Gastroesophageal sphincter (tissue), 4 donors: ENCODE data around the gene CDH24. TPM values are rescaled to one million over a fixed set of nuclear protein-coding genes. Genes with fewer than 3 reads are reported as not detected.

Source experiments
- ATAC-seq: fragments of 150-250 bp; one replicate; pipeline ENCODE4 v1.9.1; 2016; ENCODE audit warnings: mild to moderate bottlenecking, moderate library complexity
- H3K27ac ChIP-seq, 4 donors: fragments of 200-600 bp; sonication (generic) in 3 of 4; 1 replicate in 3 of 4; 2 replicates in 1 of 4; pipeline ENCODE4 v1.5.1; 2016 to 2019
- H3K27me3 ChIP-seq: fragments of 200-600 bp; sonication (generic); one replicate; pipeline ENCODE4 v1.5.1; 2019
- H3K36me3 ChIP-seq, 2 donors: fragments of 200-600 bp; sonication (generic); one replicate each; pipeline ENCODE4 v1.5.1; 2019; ENCODE audit warnings: control low read depth in 1 of 2
- H3K4me1 ChIP-seq, 3 donors: fragments of 200-600 bp; sonication (generic); 1 replicate in 2 of 3; 2 replicates in 1 of 3; pipeline ENCODE4 v1.5.1; 2016 to 2019; ENCODE audit warnings: control low read depth in 2 of 3
- H3K4me3 ChIP-seq, 2 donors: fragments of 200-600 bp; sonication (generic); one replicate each; pipeline ENCODE4 v1.5.1; 2019; ENCODE audit warnings: mild to moderate bottlenecking in 1 of 2, moderate library complexity in 1 of 2
- H3K9me3 ChIP-seq, 3 donors: fragments of 200-600 bp; sonication (generic); one replicate each; pipeline ENCODE4 v1.5.1; 2017 to 2019; ENCODE audit warnings: control low read depth in 2 of 3
- EP300 ChIP-seq: sonication (generic); formaldehyde crosslinking; IDR thresholded peaks from one replicate; pipeline ENCODE4 v1.6.1; 2017; ENCODE audit warnings: antibody characterized with exemption, mild to moderate bottlenecking
- POLR2A ChIP-seq, 2 donors: fragments of 450-650 bp; IDR thresholded peaks; one replicate each; pipeline ENCODE4 v1.6.1; 2017; ENCODE audit warnings: antibody characterized with exemption in 2 of 2, mild to moderate bottlenecking in 2 of 2, moderate library complexity in 1 of 2
- POLR2AphosphoS5 ChIP-seq: sonication (generic); formaldehyde crosslinking; IDR thresholded peaks from one replicate; pipeline ENCODE4 v1.6.1; 2017; ENCODE audit warnings: antibody characterized with exemption
- WGBS, 2 donors: methylation state at CpG; one replicate each; pipeline ENCODE4 v1.1.5; 2018; ENCODE audit warnings: low coverage in 1 of 2; 5-methylcytosine and 5-hydroxymethylcytosine counted together
- total RNA-seq, 4 donors: library from RNA; depleted of rRNA; stranded (reverse); fragments of >200 nt; gene quantifications; one replicate each; pipeline ENCODE4 v1.1.0, GENCODE V29; 2016
- TF ChIP-seq, protein P1 (sequence below), 4 experiments: fragments of 200-600 bp in 2 of 4; fragments of 450-650 bp in 2 of 4; sonication (generic) in 1 of 4; IDR thresholded peaks; one replicate each; pipeline ENCODE4 v1.5.1; 2017 to 2019; ENCODE audit warnings: antibody characterized with exemption in 4 of 4, mild to moderate bottlenecking in 2 of 4, moderate library complexity in 2 of 4

Gene CDH24
- total RNA-seq, 4 donors from 2014 or later: 1.5 to 3.6 (median 2.6) TPM

- no peaks in the 10 kb centered on the region for H3K9me3 ChIP-seq
- TF ChIP-seq POLR2A (IDR thresholded peaks at IDR 0.05) (no peak), POLR2AphosphoS5 (no peak), EP300 (no peak)
- TF ChIP-seq, protein P1, sequence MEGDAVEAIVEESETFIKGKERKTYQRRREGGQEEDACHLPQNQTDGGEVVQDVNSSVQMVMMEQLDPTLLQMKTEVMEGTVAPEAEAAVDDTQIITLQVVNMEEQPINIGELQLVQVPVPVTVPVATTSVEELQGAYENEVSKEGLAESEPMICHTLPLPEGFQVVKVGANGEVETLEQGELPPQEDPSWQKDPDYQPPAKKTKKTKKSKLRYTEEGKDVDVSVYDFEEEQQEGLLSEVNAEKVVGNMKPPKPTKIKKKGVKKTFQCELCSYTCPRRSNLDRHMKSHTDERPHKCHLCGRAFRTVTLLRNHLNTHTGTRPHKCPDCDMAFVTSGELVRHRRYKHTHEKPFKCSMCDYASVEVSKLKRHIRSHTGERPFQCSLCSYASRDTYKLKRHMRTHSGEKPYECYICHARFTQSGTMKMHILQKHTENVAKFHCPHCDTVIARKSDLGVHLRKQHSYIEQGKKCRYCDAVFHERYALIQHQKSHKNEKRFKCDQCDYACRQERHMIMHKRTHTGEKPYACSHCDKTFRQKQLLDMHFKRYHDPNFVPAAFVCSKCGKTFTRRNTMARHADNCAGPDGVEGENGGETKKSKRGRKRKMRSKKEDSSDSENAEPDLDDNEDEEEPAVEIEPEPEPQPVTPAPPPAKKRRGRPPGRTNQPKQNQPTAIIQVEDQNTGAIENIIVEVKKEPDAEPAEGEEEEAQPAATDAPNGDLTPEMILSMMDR (IDR thresholded peaks at IDR 0.05): no peak
- H3K4me1 ChIP-seq: no peaks in the 10 kb centered on the region
- no peak for ATAC-seq
- WGBS, 2 donors: 100% methylated on average over 2 of the region's 2 CpGs
- H3K27ac ChIP-seq: no peak overlapping the region
- no peak overlapping the region for H3K4me3 ChIP-seq
- H3K36me3 ChIP-seq: peaks cover 0 to 11% of the 10 kb centered on the region in 2 donors
- H3K27me3 ChIP-seq: no peaks in the 10 kb centered on the region
Observed at GRCh38 chr14:23000860-23001259, 56.5 kb downstream of the CDH24 start.

- Histone ChIP-seq H3K4me1 (peaks cover 0 to 6% (median 0%) of the 10 kb centered on the region in 3 donors), H3K27me3 (no peaks in the 10 kb centered on the region), H3K36me3 (peaks cover 0 to 11% of the 10 kb centered on the region in 2 donors), H3K4me3 (no peak overlapping the region), H3K27ac (no peak overlapping the region), H3K9me3 (no peaks in the 10 kb centered on the region)
- TF ChIP-seq POLR2AphosphoS5: no peak
- TF ChIP-seq, protein P1 (IDR thresholded peaks at IDR 0.05): no peak
- no peak for TF ChIP-seq POLR2A (IDR thresholded peaks at IDR 0.05)
- no peak for TF ChIP-seq EP300
- no peak for ATAC-seq
- 83 to 84% methylated on average over 10 of the region's 16 CpGs for WGBS, 2 donors
Observed at GRCh38 chr14:22998329-22999012, 58.8 kb downstream of the CDH24 start.

DNA sequence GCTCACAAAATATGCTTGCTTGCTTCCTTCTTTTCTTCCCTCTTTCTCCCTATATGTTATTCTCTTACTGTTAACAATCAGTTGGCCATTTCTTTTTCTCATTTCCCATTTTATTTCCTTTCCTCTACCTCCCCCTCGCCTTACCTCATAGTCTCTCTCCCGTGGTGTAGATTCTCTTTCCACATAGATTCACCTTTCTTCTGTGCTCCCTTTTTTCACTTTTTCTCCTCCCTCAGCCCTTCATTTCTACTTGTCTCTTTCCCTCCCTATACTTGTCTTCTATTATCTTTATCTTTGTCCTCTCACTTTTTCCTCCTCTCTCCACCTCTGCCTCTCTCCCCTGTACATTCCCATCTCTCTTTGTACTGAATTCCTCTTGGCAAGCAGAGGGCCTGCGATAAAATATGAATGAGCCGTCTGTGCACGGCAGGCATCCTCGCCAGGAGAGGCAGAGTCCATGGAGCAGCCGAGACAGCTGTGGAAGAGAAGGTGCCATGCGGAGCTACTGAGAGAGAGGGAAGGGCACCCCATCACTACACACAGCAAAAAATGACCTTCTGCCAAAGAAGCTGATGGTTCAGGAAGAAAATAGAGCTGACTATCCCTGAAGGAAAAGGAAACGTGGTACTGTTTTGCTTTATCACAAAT, 59.5 kb downstream of the CDH24 start:
- no peak overlapping the region for H3K27ac ChIP-seq
- 78 to 81% methylated on average over 4 of the region's 9 CpGs for WGBS, 2 donors
- peaks cover 0 to 11% of the 10 kb centered on the region in 2 donors for H3K36me3 ChIP-seq
- H3K4me1 ChIP-seq: peaks cover 0 to 6% (median 0%) of the 10 kb centered on the region in 3 donors
- no peaks in the 10 kb centered on the region for H3K27me3 ChIP-seq
- no peak overlapping the region for H3K4me3 ChIP-seq
- ATAC-seq: no peak
- TF ChIP-seq POLR2A (IDR thresholded peaks at IDR 0.05): no peak
- no peak for TF ChIP-seq POLR2AphosphoS5
- H3K9me3 ChIP-seq: no peaks in the 10 kb centered on the region

Other genes starting within 250 kb of the CDH24 start
- gene SLC7A7, start 242.1 kb downstream of the CDH24 start, total RNA-seq: 10 to 100 TPM in 3 of 4 donors, 1 to 10 TPM in 1; 8.1 to 36.6 (median 23.4) TPM
- gene MRPL52, start 227.6 kb downstream of the CDH24 start, total RNA-seq: 10 to 100 TPM; 24.4 to 65.0 (median 35.0) TPM
- 100 to 1,000 TPM; 114 to 127 (median 123) TPM for gene MMP14, start 220.9 kb downstream of the CDH24 start, total RNA-seq
- 100 to 1,000 TPM; 123 to 257 (median 163) TPM for gene LRP10, start 185.8 kb downstream of the CDH24 start, total RNA-seq
- gene REM2, start 174.3 kb downstream of the CDH24 start, total RNA-seq: under 1 TPM; 0.20 to 0.93 (median 0.47) TPM
- 100 to 1,000 TPM in 3 of 4 donors, 10 to 100 TPM in 1; 94.4 to 855 (median 368) TPM for gene RBM23, start 138.4 kb downstream of the CDH24 start, total RNA-seq
- gene PRMT5, start 128.1 kb downstream of the CDH24 start, total RNA-seq: 10 to 100 TPM; 39.7 to 49.2 (median 43.2) TPM
- gene HAUS4, start 100.4 kb downstream of the CDH24 start, total RNA-seq: 10 to 100 TPM; 31.2 to 47.6 (median 43.1) TPM
- gene AJUBA, start 75.0 kb downstream of the CDH24 start, total RNA-seq: 10 to 100 TPM in 3 of 4 donors, 1 to 10 TPM in 1; 8.8 to 27.0 (median 17.8) TPM
- gene C14orf93, start 47.4 kb downstream of the CDH24 start, total RNA-seq: 10 to 100 TPM in 3 of 4 donors, 1 to 10 TPM in 1; 8.4 to 16.0 (median 13.2) TPM
- gene PSMB5, start 22.6 kb downstream of the CDH24 start, total RNA-seq: 100 to 1,000 TPM; 125 to 182 (median 133) TPM
- gene PSMB11, start 15.3 kb downstream of the CDH24 start, total RNA-seq: under 1 TPM in 1 of 4 donors, not detected in 3; 0.27 TPM
- 100 to 1,000 TPM in 1 of 4 donors, 10 to 100 TPM in 3; 55.7 to 121 (median 91.8) TPM for gene ACIN1, start 37.6 kb upstream of the CDH24 start, total RNA-seq
- gene C14orf119, start 38.0 kb upstream of the CDH24 start, total RNA-seq: 10 to 100 TPM; 31.3 to 38.2 (median 33.4) TPM
- under 1 TPM in 2 of 4 donors, not detected in 2; 0.13 to 0.31 TPM for gene CIROP, start 47.5 kb upstream of the CDH24 start, total RNA-seq
- not detected for gene CEBPE, start 61.7 kb upstream of the CDH24 start, total RNA-seq
- 10 to 100 TPM; 21.6 to 56.7 (median 32.2) TPM for gene SLC7A8, start 126.1 kb upstream of the CDH24 start, total RNA-seq
- gene RNF212B, start 180.4 kb upstream of the CDH24 start, total RNA-seq: not detected
- gene HOMEZ, start 228.6 kb upstream of the CDH24 start, total RNA-seq: 10 to 100 TPM in 2 of 4 donors, 1 to 10 TPM in 2; 7.5 to 11.3 (median 9.4) TPM
- gene PPP1R3E, start 245.3 kb upstream of the CDH24 start, total RNA-seq: 10 to 100 TPM in 1 of 4 donors, 1 to 10 TPM in 3; 4.4 to 14.0 (median 7.2) TPM
- 100 to 1,000 TPM in 3 of 4 donors, 10 to 100 TPM in 1; 99.1 to 157 (median 117) TPM for gene BCL2L2, start 249.3 kb upstream of the CDH24 start, total RNA-seq